ENCODE results near the gene KIF3B. TPM values are rescaled to one million over a fixed set of nuclear protein-coding genes. Genes with fewer than 3 reads are reported as not detected.
"Not testable (repeated sequence)": the region's sequence is repeated elsewhere in the genome, so short reads cannot be mapped to it uniquely, and the experiment has no call there.

KIF3B gene
- total RNA-seq, 8 experiments from 2014 or later, result 24.8 to 64.7 (median 28.9) TPM

- H3K27ac ChIP-seq, result no peak overlapping the region
- in situ Hi-C loops (cut with MboI; ENCODE audit: low pct_unique_long_range_greater_than_20kb in 2 of 9, low sequenced_read_pairs in 9 of 9, unreplicated experiment in 9 of 9), result no loop called here
- no peaks in the 10 kb centered on the region for H3K4me1 ChIP-seq (replicated peaks in 1 of 2)
- WGBS, 10 experiments, result 57 to 100% (median 100%) methylated on average over 1 to 2 of the region's 3 CpGs; no CpG with 5 or more reads in 3 of the 10 experiments
- no peak for ATAC-seq (replicated peaks in 6 of 8)
- H3K4me3 ChIP-seq, result no peak overlapping the region
Measured at GRCh38 chr20:32312718-32313424, 35.4 kb downstream of the KIF3B start.

- in situ Hi-C loops (cut with MboI; ENCODE audit: low pct_unique_long_range_greater_than_20kb in 2 of 9, low sequenced_read_pairs in 9 of 9, unreplicated experiment in 9 of 9), result no loop called here
- Histone ChIP-seq H3K4me1 (replicated peaks in 1 of 2) (no peaks in the 10 kb centered on the region), H3K4me3 (no peak overlapping the region), H3K27ac (no peak overlapping the region)
- 100% methylated on average over 1 of the region's 1 CpG; no CpG with 5 or more reads in 8 of the 10 experiments for whole genome bisulfite sequencing, 10 experiments
- no peak for ATAC-seq (replicated peaks in 6 of 8)
Measured at GRCh38 chr20:32314768-32315167, 37.3 kb downstream of the KIF3B start.

- in situ Hi-C loops (cut with MboI; ENCODE audit: low pct_unique_long_range_greater_than_20kb in 2 of 9, low sequenced_read_pairs in 9 of 9, unreplicated experiment in 9 of 9), result no loop called here
- H3K4me3 ChIP-seq, result no peak overlapping the region
- no peaks in the 10 kb centered on the region for H3K4me1 ChIP-seq (replicated peaks in 1 of 2)
- WGBS, 10 experiments, result 89 to 100% (median 100%) methylated on average over 1 to 3 of the region's 3 CpGs; no CpG with 5 or more reads in 4 of the 10 experiments
- H3K27ac ChIP-seq, result no peak overlapping the region
- no peak for ATAC-seq (replicated peaks in 6 of 8)
Measured at GRCh38 chr20:32315399-32315798, 37.9 kb downstream of the KIF3B start.

GRCh38 chr20:32315891-32316290 is 38.4 kb downstream of the KIF3B start:
- no peak overlapping the region for H3K4me3 ChIP-seq
- peak in 1 of 8 experiments; percentile 26 for ATAC-seq (replicated peaks in 6 of 8)
- 67 to 100% (median 91%) methylated on average over 1 to 2 of the region's 2 CpGs; no CpG with 5 or more reads in 2 of the 10 experiments for WGBS, 10 experiments
- no peaks in the 10 kb centered on the region for H3K4me1 ChIP-seq (replicated peaks in 1 of 2)
- in situ Hi-C loops (cut with MboI; ENCODE audit: low pct_unique_long_range_greater_than_20kb in 2 of 9, low sequenced_read_pairs in 9 of 9, unreplicated experiment in 9 of 9), result no loop called here
- no peak overlapping the region for H3K27ac ChIP-seq

GRCh38 chr20:32316667-32317066 is 39.2 kb downstream of the KIF3B start:
- H3K27ac ChIP-seq, result no peak overlapping the region
- in situ Hi-C loops (cut with MboI; ENCODE audit: low pct_unique_long_range_greater_than_20kb in 2 of 9, low sequenced_read_pairs in 9 of 9, unreplicated experiment in 9 of 9), result no loop called here
- no peaks in the 10 kb centered on the region for H3K4me1 ChIP-seq (replicated peaks in 1 of 2)
- 47 to 100% (median 90%) methylated on average over 1 to 6 of the region's 7 CpGs; no CpG with 5 or more reads in 2 of the 10 experiments for WGBS, 10 experiments
- H3K4me3 ChIP-seq, result no peak overlapping the region
- no peak for ATAC-seq (replicated peaks in 6 of 8)

GRCh38 chr20:32319100-32319499 is 41.6 kb downstream of the KIF3B start:
- Histone ChIP-seq H3K27ac (no peak overlapping the region), H3K4me3 (no peak overlapping the region), H3K4me1 (replicated peaks in 1 of 2) (no peaks in the 10 kb centered on the region)
- 53 to 100% (median 86%) methylated on average over 1 to 5 of the region's 6 CpGs; no CpG with 5 or more reads in 2 of the 10 experiments for WGBS, 10 experiments
- in situ Hi-C loops (cut with MboI; ENCODE audit: low pct_unique_long_range_greater_than_20kb in 2 of 9, low sequenced_read_pairs in 9 of 9, unreplicated experiment in 9 of 9), result no loop called here
- no peak for ATAC-seq (replicated peaks in 6 of 8)

- no peaks in the 10 kb centered on the region for H3K4me1 ChIP-seq (replicated peaks in 1 of 2)
- ATAC-seq (replicated peaks in 6 of 8), result no peak
- H3K27ac ChIP-seq, result no peak overlapping the region
- in situ Hi-C loops (cut with MboI; ENCODE audit: low pct_unique_long_range_greater_than_20kb in 2 of 9, low sequenced_read_pairs in 9 of 9, unreplicated experiment in 9 of 9), result no loop called here
- H3K4me3 ChIP-seq, result no peak overlapping the region
- 36 to 100% (median 100%) methylated on average over 1 of the region's 1 CpG; no CpG with 5 or more reads in 4 of the 10 experiments for WGBS, 10 experiments
Measured at GRCh38 chr20:32320305-32320704, 42.9 kb downstream of the KIF3B start.

- no peak for ATAC-seq (replicated peaks in 6 of 8)
- no peak overlapping the region for H3K27ac ChIP-seq
Measured at GRCh38 chr20:32321390-32321789, 43.9 kb downstream of the KIF3B start.

GRCh38 chr20:32322260-32322659 is 44.8 kb downstream of the KIF3B start:
- H3K27ac ChIP-seq; ATAC-seq (replicated peaks in 6 of 8); H3K4me1 ChIP-seq (replicated peaks in 1 of 2); H3K4me3 ChIP-seq; in situ Hi-C loops (cut with MboI; ENCODE audit: low pct_unique_long_range_greater_than_20kb in 2 of 9, low sequenced_read_pairs in 9 of 9, unreplicated experiment in 9 of 9): not testable (repeated sequence)
- 68 to 100% (median 94%) methylated on average over 1 to 4 of the region's 12 CpGs; no CpG with 5 or more reads in 1 of the 10 experiments for WGBS, 10 experiments

More at GRCh38 chr20:32321390-32321789, 43.9 kb downstream of the KIF3B start:
- WGBS, 10 experiments, result 50 to 100% (median 88%) methylated on average over 1 of the region's 1 CpG; no CpG with 5 or more reads in 3 of the 10 experiments
- in situ Hi-C loops (cut with MboI; ENCODE audit: low pct_unique_long_range_greater_than_20kb in 2 of 9, low sequenced_read_pairs in 9 of 9, unreplicated experiment in 9 of 9), result no loop called here
- Histone ChIP-seq H3K4me3 (no peak overlapping the region), H3K4me1 (replicated peaks in 1 of 2) (peaks cover 0 to 6% of the 10 kb centered on the region in 2 donors)

GRCh38 chr20:32323761-32324160 is 46.3 kb downstream of the KIF3B start:
- ATAC-seq (replicated peaks in 6 of 8); H3K4me3 ChIP-seq; H3K27ac ChIP-seq; in situ Hi-C loops (cut with MboI; ENCODE audit: low pct_unique_long_range_greater_than_20kb in 2 of 9, low sequenced_read_pairs in 9 of 9, unreplicated experiment in 9 of 9): not testable (repeated sequence)
- 83 to 100% (median 92%) methylated on average over 1 to 5 of the region's 5 CpGs; no CpG with 5 or more reads in 1 of the 10 experiments for WGBS, 10 experiments
- H3K4me1 ChIP-seq (replicated peaks in 1 of 2), result peaks cover 0 to 14% of the 10 kb centered on the region in 2 donors

GRCh38 chr20:32325706-32326503 is 48.5 kb downstream of the KIF3B start:
- no peak overlapping the region for H3K27ac ChIP-seq
- peak in 4 of 8 experiments; percentile 11 to 91 (median 70) for ATAC-seq (replicated peaks in 6 of 8)
- in situ Hi-C loops (cut with MboI; ENCODE audit: low pct_unique_long_range_greater_than_20kb in 2 of 9, low sequenced_read_pairs in 9 of 9, unreplicated experiment in 9 of 9), result no loop called here

GRCh38 chr20:32326504-32326845 is 49.0 kb downstream of the KIF3B start:
- peaks cover 0 to 14% of the 10 kb centered on the region in 2 donors for H3K4me1 ChIP-seq (replicated peaks in 1 of 2)
- in situ Hi-C loops (cut with MboI; ENCODE audit: low pct_unique_long_range_greater_than_20kb in 2 of 9, low sequenced_read_pairs in 9 of 9, unreplicated experiment in 9 of 9), result no loop called here
- ATAC-seq (replicated peaks in 6 of 8), result peak in 2 of 8 experiments; percentile 29 to 63
- H3K4me3 ChIP-seq, result no peak overlapping the region
- H3K27ac ChIP-seq, result no peak overlapping the region
- 0 to 100% (median 40%) methylated on average over 1 of the region's 1 CpG; no CpG with 5 or more reads in 5 of the 10 experiments for WGBS, 10 experiments

More at GRCh38 chr20:32325706-32326503, 48.5 kb downstream of the KIF3B start:
- WGBS, 10 experiments, result 48 to 100% (median 77%) methylated on average over 1 to 5 of the region's 6 CpGs; no CpG with 5 or more reads in 1 of the 10 experiments
- H3K4me3 ChIP-seq, result no peak overlapping the region
- H3K4me1 ChIP-seq (replicated peaks in 1 of 2), result peaks cover 0 to 14% of the 10 kb centered on the region in 2 donors

- 59 to 98% (median 85%) methylated on average over 1 to 7 of the region's 9 CpGs; no CpG with 5 or more reads in 2 of the 10 experiments for WGBS, 10 experiments
- peak in 2 of 8 experiments; percentile 21 to 42 for ATAC-seq (replicated peaks in 6 of 8)
- Histone ChIP-seq H3K27ac (no peak overlapping the region), H3K4me1 (replicated peaks in 1 of 2) (peaks cover 0 to 14% of the 10 kb centered on the region in 2 donors), H3K4me3 (no peak overlapping the region)
- in situ Hi-C loops (cut with MboI; ENCODE audit: low pct_unique_long_range_greater_than_20kb in 2 of 9, low sequenced_read_pairs in 9 of 9, unreplicated experiment in 9 of 9), result no loop called here
Measured at GRCh38 chr20:32327087-32327681, 49.7 kb downstream of the KIF3B start.
